ENCODE data around the gene ADRA1B. TPM values are rescaled to one million over a fixed set of nuclear protein-coding genes. Genes with fewer than 3 reads are reported as not detected.

Gene ADRA1B
- total and polyA plus RNA-seq, 10 of the 15 experiments (the other 5 are each of a cell fraction or from before 2014, with no cell fraction given) = 0.04 TPM; not detected in 9

DNA sequence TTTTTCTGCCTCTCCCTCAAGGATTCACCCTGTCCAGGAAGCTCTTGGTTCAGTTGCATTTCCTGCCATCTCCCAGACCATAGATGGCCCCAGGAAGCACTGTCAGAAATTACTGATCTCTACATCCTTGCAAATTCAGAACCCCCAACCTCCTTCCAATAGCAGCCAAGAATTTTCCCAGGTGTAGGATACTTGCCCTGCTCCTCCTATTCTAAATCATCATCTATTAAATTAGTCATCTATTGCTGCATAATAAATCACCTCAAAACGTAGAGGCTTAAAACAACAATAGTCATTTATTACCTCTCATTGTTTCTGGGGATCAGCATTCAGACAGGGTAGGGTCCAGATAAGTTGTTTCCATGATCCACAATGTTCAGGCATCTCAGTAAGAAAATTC lies 26.1 kb upstream of the ADRA1B start:
- FAIRE-seq (no peak), DNase-seq (ENCODE audit: low read depth, low spot score) (no peak), ATAC-seq (no peak)
- Histone ChIP-seq H3K4me3 (no peak overlapping the region), H3K9me3 (replicated peaks; ENCODE audit: control insufficient read depth, insufficient read depth, low read length) (no peaks in the 10 kb centered on the region), H3K36me3 (ENCODE audit: control insufficient read depth in 2 of 2, insufficient read depth in 2 of 2, low read length in 1 of 2) (no peaks in the 10 kb centered on the region), H3K79me2 (ENCODE audit: control insufficient read depth, insufficient read depth, low read length) (no peaks in the 10 kb centered on the region), H2AFZ (ENCODE audit: control insufficient read depth, low read depth, low read length) (no peak overlapping the region), H3K27me3 (replicated peaks in 1 of 2; ENCODE audit: control insufficient read depth in 2 of 2, insufficient read depth in 2 of 2, low read length in 1 of 2) (no peaks in the 10 kb centered on the region; a peak in 1 of 4 replicates), H3K4me2 (ENCODE audit: control insufficient read depth, insufficient read depth) (no peak overlapping the region), H3K27ac (ENCODE audit: control insufficient read depth, insufficient read depth) (no peak overlapping the region), H4K20me1 (ENCODE audit: control insufficient read depth, insufficient read depth) (no peaks in the 10 kb centered on the region), H3K4me1 (ENCODE audit: control insufficient read depth, insufficient read depth, low read length) (no peaks in the 10 kb centered on the region), H3K9ac (ENCODE audit: control insufficient read depth, insufficient read depth, low read length) (no peak overlapping the region)
- ChIA-PET CTCF (no interaction called here), SMC1A (ENCODE audit: uncharacterized antibody, unreplicated experiment) (no interaction called here), RAD21 (ENCODE audit: unreplicated experiment) (no interaction called here), POLR2A (no interaction called here)
- intact Hi-C loops (cut with micrococcal nuclease; ENCODE audit: unreplicated experiment) = no loop called here
- in situ Hi-C loops (cut with MboI) = no loop called here
- no TSS peak for BruUV-seq (replicated peaks)
- no peak for TF ChIP-seq IRF4 (IDR thresholded peaks at IDR 0.05; ENCODE audit: low read depth, low read length)
- no peak for TF ChIP-seq NFXL1 (IDR thresholded peaks at IDR 0.05; ENCODE audit: borderline replicate concordance)
- TF ChIP-seq KAT2A (conservative IDR thresholded peaks at IDR 0.05; ENCODE audit: control insufficient read depth, low read depth, low read length) = no peak
- TF ChIP-seq NRF1 (conservative IDR thresholded peaks at IDR 0.05; ENCODE audit: low read depth, low read length) = no peak
- TF ChIP-seq, protein P1, sequence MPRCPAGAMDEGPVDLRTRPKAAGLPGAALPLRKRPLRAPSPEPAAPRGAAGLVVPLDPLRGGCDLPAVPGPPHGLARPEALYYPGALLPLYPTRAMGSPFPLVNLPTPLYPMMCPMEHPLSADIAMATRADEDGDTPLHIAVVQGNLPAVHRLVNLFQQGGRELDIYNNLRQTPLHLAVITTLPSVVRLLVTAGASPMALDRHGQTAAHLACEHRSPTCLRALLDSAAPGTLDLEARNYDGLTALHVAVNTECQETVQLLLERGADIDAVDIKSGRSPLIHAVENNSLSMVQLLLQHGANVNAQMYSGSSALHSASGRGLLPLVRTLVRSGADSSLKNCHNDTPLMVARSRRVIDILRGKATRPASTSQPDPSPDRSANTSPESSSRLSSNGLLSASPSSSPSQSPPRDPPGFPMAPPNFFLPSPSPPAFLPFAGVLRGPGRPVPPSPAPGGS (IDR thresholded peaks at IDR 0.05; ENCODE audit: borderline replicate concordance, insufficient read depth, low read depth, low read length, poor library complexity, severe bottlenecking) = no peak
- WGBS (ENCODE audit: insufficient coverage, insufficient replicate concordance, low lambda C conversion rate, missing lambda C conversion rate) = 8% methylated on average over 1 of the region's 1 CpG

DNA sequence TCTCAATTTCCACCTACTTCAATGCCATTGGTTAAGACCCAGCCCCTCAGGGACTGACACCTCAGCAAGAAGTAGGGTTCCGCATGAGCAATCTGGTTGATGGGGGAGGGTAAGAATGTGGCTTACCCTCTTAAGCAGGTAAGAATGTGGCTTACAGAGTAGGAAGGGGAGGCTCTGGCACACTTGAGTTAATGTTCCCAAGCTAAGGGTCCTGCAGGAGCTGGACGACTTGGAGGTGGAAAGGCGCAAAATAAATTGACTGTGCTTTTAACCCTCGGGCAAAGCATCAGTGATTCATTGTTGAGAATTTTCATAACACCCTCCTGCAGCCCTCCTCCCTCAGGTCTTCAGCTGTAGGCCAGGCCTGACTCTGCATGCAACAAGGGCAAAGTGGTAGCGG lies 24.9 kb upstream of the ADRA1B start:
- no peak overlapping the region for H3K4me2 ChIP-seq (ENCODE audit: control insufficient read depth, insufficient read depth)
- no peaks in the 10 kb centered on the region for H4K20me1 ChIP-seq (ENCODE audit: control insufficient read depth, insufficient read depth)
- POLR2A ChIA-PET = no interaction called here
- H3K4me1 ChIP-seq (ENCODE audit: control insufficient read depth, insufficient read depth, low read length) = no peaks in the 10 kb centered on the region
- RAD21 ChIA-PET (ENCODE audit: unreplicated experiment) = no interaction called here
- H3K9ac ChIP-seq (ENCODE audit: control insufficient read depth, insufficient read depth, low read length) = no peak overlapping the region
- H3K36me3 ChIP-seq (ENCODE audit: control insufficient read depth in 2 of 2, insufficient read depth in 2 of 2, low read length in 1 of 2) = no peaks in the 10 kb centered on the region
- ATAC-seq (no peak), DNase-seq (ENCODE audit: low read depth, low spot score) (no peak), FAIRE-seq (no peak)
- 70% methylated on average over 5 of the region's 5 CpGs for WGBS (ENCODE audit: insufficient coverage, insufficient replicate concordance, low lambda C conversion rate, missing lambda C conversion rate)
- BruUV-seq (replicated peaks) = no TSS peak
- SMC1A ChIA-PET (ENCODE audit: uncharacterized antibody, unreplicated experiment) = no interaction called here
- in situ Hi-C loops (cut with MboI) (no loop called here), intact Hi-C loops (cut with micrococcal nuclease; ENCODE audit: unreplicated experiment) (no loop called here)
- no peaks in the 10 kb centered on the region for H3K79me2 ChIP-seq (ENCODE audit: control insufficient read depth, insufficient read depth, low read length)
- H3K27ac ChIP-seq (ENCODE audit: control insufficient read depth, insufficient read depth) = no peak overlapping the region
- no peaks in the 10 kb centered on the region for H3K9me3 ChIP-seq (replicated peaks; ENCODE audit: control insufficient read depth, insufficient read depth, low read length)
- CTCF ChIA-PET = no interaction called here
- no peaks in the 10 kb centered on the region; a peak in 1 of 4 replicates for H3K27me3 ChIP-seq (replicated peaks in 1 of 2; ENCODE audit: control insufficient read depth in 2 of 2, insufficient read depth in 2 of 2, low read length in 1 of 2)
- H2AFZ ChIP-seq (ENCODE audit: control insufficient read depth, low read depth, low read length) = no peak overlapping the region
- H3K4me3 ChIP-seq = no peak overlapping the region
- TF ChIP-seq, protein P2, sequence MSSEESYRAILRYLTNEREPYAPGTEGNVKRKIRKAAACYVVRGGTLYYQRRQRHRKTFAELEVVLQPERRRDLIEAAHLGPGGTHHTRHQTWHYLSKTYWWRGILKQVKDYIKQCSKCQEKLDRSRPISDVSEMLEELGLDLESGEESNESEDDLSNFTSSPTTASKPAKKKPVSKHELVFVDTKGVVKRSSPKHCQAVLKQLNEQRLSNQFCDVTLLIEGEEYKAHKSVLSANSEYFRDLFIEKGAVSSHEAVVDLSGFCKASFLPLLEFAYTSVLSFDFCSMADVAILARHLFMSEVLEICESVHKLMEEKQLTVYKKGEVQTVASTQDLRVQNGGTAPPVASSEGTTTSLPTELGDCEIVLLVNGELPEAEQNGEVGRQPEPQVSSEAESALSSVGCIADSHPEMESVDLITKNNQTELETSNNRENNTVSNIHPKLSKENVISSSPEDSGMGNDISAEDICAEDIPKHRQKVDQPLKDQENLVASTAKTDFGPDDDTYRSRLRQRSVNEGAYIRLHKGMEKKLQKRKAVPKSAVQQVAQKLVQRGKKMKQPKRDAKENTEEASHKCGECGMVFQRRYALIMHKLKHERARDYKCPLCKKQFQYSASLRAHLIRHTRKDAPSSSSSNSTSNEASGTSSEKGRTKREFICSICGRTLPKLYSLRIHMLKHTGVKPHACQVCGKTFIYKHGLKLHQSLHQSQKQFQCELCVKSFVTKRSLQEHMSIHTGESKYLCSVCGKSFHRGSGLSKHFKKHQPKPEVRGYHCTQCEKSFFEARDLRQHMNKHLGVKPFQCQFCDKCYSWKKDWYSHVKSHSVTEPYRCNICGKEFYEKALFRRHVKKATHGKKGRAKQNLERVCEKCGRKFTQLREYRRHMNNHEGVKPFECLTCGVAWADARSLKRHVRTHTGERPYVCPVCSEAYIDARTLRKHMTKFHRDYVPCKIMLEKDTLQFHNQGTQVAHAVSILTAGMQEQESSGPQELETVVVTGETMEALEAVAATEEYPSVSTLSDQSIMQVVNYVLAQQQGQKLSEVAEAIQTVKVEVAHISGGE (CRISPR knock-in tag; IDR thresholded peaks at IDR 0.05) = no peak
- no peak for TF ChIP-seq SREBF1 (IDR thresholded peaks at IDR 0.05; ENCODE audit: low read length)
- TF ChIP-seq ESRRA (IDR thresholded peaks at IDR 0.05; ENCODE audit: low read length) = no peak
- TF ChIP-seq SIN3A (IDR thresholded peaks at IDR 0.05; ENCODE audit: low read depth, low read length) = no peak
- no peak for TF ChIP-seq CREM (IDR thresholded peaks at IDR 0.05; ENCODE audit: low read depth)
- no peak for TF ChIP-seq MTA3 (IDR thresholded peaks at IDR 0.05; ENCODE audit: borderline replicate concordance, low read length)
- TF ChIP-seq TCF12 (IDR thresholded peaks at IDR 0.05; ENCODE audit: low read depth, low read length) = no peak
